Measurements from ENCODE around the gene REXO5. TPM values are rescaled to one million over a fixed set of nuclear protein-coding genes. Genes with fewer than 3 reads are reported as not detected.

The REXO5 gene
- total and polyA plus RNA-seq, 4 donors = 0.88 to 3.0 (median 1.6) TPM

DNA sequence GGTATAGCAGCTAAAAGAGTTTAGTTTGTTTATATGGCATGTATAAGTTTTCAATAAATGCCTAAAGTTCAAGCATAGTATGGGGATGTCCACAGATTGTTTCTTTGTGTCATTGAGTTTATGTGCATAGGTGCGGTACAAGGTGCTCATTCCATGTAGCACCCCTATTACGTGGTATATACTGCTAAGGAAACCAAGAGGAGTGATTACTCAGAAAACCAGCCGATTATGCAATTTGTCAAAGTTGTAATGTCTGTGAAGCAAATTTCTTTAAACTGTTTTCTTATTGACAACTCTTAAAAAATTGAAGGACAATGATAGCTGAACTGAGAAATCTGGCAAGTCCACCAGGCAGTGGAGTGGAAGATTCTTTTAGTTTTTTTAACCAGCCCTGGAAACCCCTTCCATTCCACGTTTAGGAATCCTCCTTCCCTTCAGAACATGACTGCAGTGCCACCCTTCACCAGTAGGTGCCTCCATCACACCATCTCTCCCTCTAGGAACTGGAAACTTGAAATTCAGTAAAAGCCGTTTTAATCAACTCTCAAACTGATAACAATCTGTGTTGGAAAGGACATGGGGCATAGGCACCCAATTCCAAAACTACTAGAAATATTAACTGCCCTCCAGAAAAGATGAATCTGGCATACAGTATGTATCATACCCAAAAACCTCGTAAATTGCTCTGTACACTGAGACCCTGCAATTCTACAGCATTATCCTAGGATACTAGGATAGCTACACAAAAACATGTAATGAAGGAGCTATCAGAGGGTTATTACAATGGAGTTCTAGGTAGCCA is 43.5 kb downstream of the REXO5 start:
- peaks cover 0 to under 1% of the 10 kb centered on the region in 2 donors for H3K36me3 ChIP-seq (ENCODE audit: control insufficient read depth in 1 of 2, insufficient read depth in 2 of 2, low read length in 1 of 2)
- DNase-seq = peak; percentile 75 to 87
- WGBS, 2 donors = 33% methylated on average over 6 of the region's 6 CpGs
- H3K4me3 ChIP-seq (ENCODE audit: low read length in 2 of 2) = no peak overlapping the region
- no peaks in the 10 kb centered on the region for H3K27me3 ChIP-seq (ENCODE audit: control insufficient read depth in 1 of 2, insufficient read depth in 2 of 2, low read length in 1 of 2)
- peaks cover 10 to 16% of the 10 kb centered on the region in 2 donors for H3K4me1 ChIP-seq (ENCODE audit: control insufficient read depth in 1 of 2, insufficient read depth in 2 of 2, low read length in 2 of 2)
- no peaks in the 10 kb centered on the region for H3K9me3 ChIP-seq (ENCODE audit: control insufficient read depth, low read length)
- intact Hi-C loops (cut with DNase I) = loop anchor here (2.0 to 10.0 kb wide), 8 partner anchors 48 to 455 kb away; no protein-coding TSS in a partner anchor
- H3K27ac ChIP-seq (ENCODE audit: low read depth in 1 of 2, low read length in 2 of 2) = peak overlapping the region in 1 of 2 donors; percentile 92
- peak; percentile 85 for ATAC-seq (ENCODE audit: low FRiP score)

DNA sequence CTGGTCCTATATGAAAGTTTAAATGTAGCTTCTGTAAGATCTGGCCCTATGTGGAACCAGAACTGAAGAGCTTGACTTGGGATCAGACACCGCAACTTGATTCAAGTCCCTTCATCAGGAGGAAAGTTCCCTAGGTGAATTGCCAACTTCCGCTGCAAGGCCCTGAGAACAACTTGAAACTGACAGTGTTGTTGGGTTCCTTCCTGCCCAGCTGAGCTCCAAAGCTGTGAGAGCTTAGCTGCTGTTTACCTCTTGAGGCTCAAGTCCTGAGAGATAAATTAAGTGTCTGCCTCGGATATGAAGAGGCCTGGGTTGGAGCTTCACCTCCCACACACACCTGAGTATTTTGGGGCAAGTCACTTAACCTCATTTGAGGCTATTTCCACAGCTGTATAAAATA is 44.7 kb downstream of the REXO5 start:
- intact Hi-C loops (cut with DNase I) = loop anchor here (2.0 to 10.0 kb wide), 8 partner anchors 46 to 454 kb away; no protein-coding TSS in a partner anchor
- DNase-seq (no peak), ATAC-seq (ENCODE audit: low FRiP score) (no peak)
- Histone ChIP-seq H3K9me3 (ENCODE audit: control insufficient read depth, low read length) (no peaks in the 10 kb centered on the region), H3K36me3 (ENCODE audit: control insufficient read depth in 1 of 2, insufficient read depth in 2 of 2, low read length in 1 of 2) (peaks cover 0 to 3% of the 10 kb centered on the region in 2 donors), H3K4me1 (ENCODE audit: control insufficient read depth in 1 of 2, insufficient read depth in 2 of 2, low read length in 2 of 2) (peaks cover 10 to 16% of the 10 kb centered on the region in 2 donors), H3K27me3 (ENCODE audit: control insufficient read depth in 1 of 2, insufficient read depth in 2 of 2, low read length in 1 of 2) (no peaks in the 10 kb centered on the region), H3K27ac (ENCODE audit: low read depth in 1 of 2, low read length in 2 of 2) (peak overlapping the region; percentile 92 to 100), H3K4me3 (ENCODE audit: low read length in 2 of 2) (no peak overlapping the region)
- WGBS, 2 donors = 63 to 70% methylated on average over 3 of the region's 3 CpGs

DNA sequence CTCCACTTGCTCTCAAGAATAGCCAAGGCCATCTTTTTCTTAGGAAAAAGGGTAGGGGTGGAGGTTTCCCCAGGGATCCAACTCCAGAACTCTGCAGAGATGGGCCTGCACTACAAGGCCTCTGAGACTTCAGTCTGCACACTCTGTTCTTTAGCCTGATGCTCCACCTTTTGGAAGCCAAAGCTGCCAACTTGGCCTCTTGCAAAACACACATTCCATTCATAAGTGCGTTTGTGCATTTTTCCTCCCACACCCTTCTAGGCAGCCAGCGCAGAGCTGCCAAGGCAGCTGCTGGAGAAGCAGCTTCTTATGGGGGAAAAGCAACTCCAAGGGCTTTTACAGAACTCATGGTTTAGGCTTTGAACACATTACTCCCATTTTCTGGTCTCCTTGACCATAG is 45.3 kb downstream of the REXO5 start:
- Histone ChIP-seq H3K27ac (ENCODE audit: low read depth in 1 of 2, low read length in 2 of 2) (peak overlapping the region; percentile 92 to 100), H3K27me3 (ENCODE audit: control insufficient read depth in 1 of 2, insufficient read depth in 2 of 2, low read length in 1 of 2) (no peaks in the 10 kb centered on the region), H3K9me3 (ENCODE audit: control insufficient read depth, low read length) (no peaks in the 10 kb centered on the region), H3K4me3 (ENCODE audit: low read length in 2 of 2) (no peak overlapping the region), H3K4me1 (ENCODE audit: control insufficient read depth in 1 of 2, insufficient read depth in 2 of 2, low read length in 2 of 2) (peaks cover 10 to 16% of the 10 kb centered on the region in 2 donors), H3K36me3 (ENCODE audit: control insufficient read depth in 1 of 2, insufficient read depth in 2 of 2, low read length in 1 of 2) (peaks cover 0 to 3% of the 10 kb centered on the region in 2 donors)
- DNase-seq (peak; percentile 86 to 90), ATAC-seq (ENCODE audit: low FRiP score) (peak; percentile 90)
- intact Hi-C loops (cut with DNase I) = loop anchor here (2.0 to 10.0 kb wide), 8 partner anchors 46 to 453 kb away; no protein-coding TSS in a partner anchor
- 6 to 16% methylated on average over 2 of the region's 2 CpGs for WGBS, 2 donors

- H3K27me3 ChIP-seq (ENCODE audit: control insufficient read depth in 1 of 2, insufficient read depth in 2 of 2, low read length in 1 of 2) = no peaks in the 10 kb centered on the region
- peak overlapping the region; percentile 57 to 89 for H3K27ac ChIP-seq (ENCODE audit: low read depth in 1 of 2, low read length in 2 of 2)
- H3K36me3 ChIP-seq (ENCODE audit: control insufficient read depth in 1 of 2, insufficient read depth in 2 of 2, low read length in 1 of 2) = peaks cover 0 to 3% of the 10 kb centered on the region in 2 donors
- DNase-seq (no peak), ATAC-seq (ENCODE audit: low FRiP score) (no peak)
- H3K9me3 ChIP-seq (ENCODE audit: control insufficient read depth, low read length) = no peaks in the 10 kb centered on the region
- no peak overlapping the region for H3K4me3 ChIP-seq (ENCODE audit: low read length in 2 of 2)
- intact Hi-C loops (cut with DNase I) = loop anchor here (5.0 to 10.0 kb wide), 6 partner anchors 44 to 452 kb away; no protein-coding TSS in a partner anchor
- peaks cover 10 to 22% of the 10 kb centered on the region in 2 donors for H3K4me1 ChIP-seq (ENCODE audit: control insufficient read depth in 1 of 2, insufficient read depth in 2 of 2, low read length in 2 of 2)
- WGBS, 2 donors = 34 to 40% methylated on average over 5 of the region's 5 CpGs
Measured at GRCh38 chr16:20853143-20853542, 46.8 kb downstream of the REXO5 start.

GRCh38 chr16:20853981-20854620 is 47.8 kb downstream of the REXO5 start:
- WGBS, 2 donors = 91 to 92% methylated on average over 3 of the region's 3 CpGs
- DNase-seq (no peak), ATAC-seq (ENCODE audit: low FRiP score) (no peak)
- H3K4me1 ChIP-seq (ENCODE audit: control insufficient read depth in 1 of 2, insufficient read depth in 2 of 2, low read length in 2 of 2) = peaks cover 10 to 22% of the 10 kb centered on the region in 2 donors
- H3K36me3 ChIP-seq (ENCODE audit: control insufficient read depth in 1 of 2, insufficient read depth in 2 of 2, low read length in 1 of 2) = peaks cover 0 to 3% of the 10 kb centered on the region in 2 donors
- H3K27ac ChIP-seq (ENCODE audit: low read depth in 1 of 2, low read length in 2 of 2) = peak overlapping the region; percentile 1 to 57
- H3K4me3 ChIP-seq (ENCODE audit: low read length in 2 of 2) = no peak overlapping the region
- H3K27me3 ChIP-seq (ENCODE audit: control insufficient read depth in 1 of 2, insufficient read depth in 2 of 2, low read length in 1 of 2) = no peaks in the 10 kb centered on the region
- intact Hi-C loops (cut with DNase I) = loop anchor here (5.0 to 10.0 kb wide), 6 partner anchors 43 to 451 kb away; no protein-coding TSS in a partner anchor
- no peaks in the 10 kb centered on the region for H3K9me3 ChIP-seq (ENCODE audit: control insufficient read depth, low read length)

- H3K4me3 ChIP-seq (ENCODE audit: low read length in 2 of 2) = no peak overlapping the region
- H3K27me3 ChIP-seq (ENCODE audit: control insufficient read depth in 1 of 2, insufficient read depth in 2 of 2, low read length in 1 of 2) = no peaks in the 10 kb centered on the region
- H3K4me1 ChIP-seq (ENCODE audit: control insufficient read depth in 1 of 2, insufficient read depth in 2 of 2, low read length in 2 of 2) = peaks cover 10 to 22% of the 10 kb centered on the region in 2 donors
- ATAC-seq (ENCODE audit: low FRiP score) (no peak), DNase-seq (no peak)
- no peak overlapping the region for H3K27ac ChIP-seq (ENCODE audit: low read depth in 1 of 2, low read length in 2 of 2)
- intact Hi-C loops (cut with DNase I) = loop anchor here (5.0 to 10.0 kb wide), 6 partner anchors 42 to 450 kb away; no protein-coding TSS in a partner anchor
- peaks cover 0 to 3% of the 10 kb centered on the region in 2 donors for H3K36me3 ChIP-seq (ENCODE audit: control insufficient read depth in 1 of 2, insufficient read depth in 2 of 2, low read length in 1 of 2)
- 94 to 95% methylated on average over 2 of the region's 2 CpGs for WGBS, 2 donors
- H3K9me3 ChIP-seq (ENCODE audit: control insufficient read depth, low read length) = no peaks in the 10 kb centered on the region
Measured at GRCh38 chr16:20854963-20855362, 48.6 kb downstream of the REXO5 start.

- Histone ChIP-seq H3K36me3 (ENCODE audit: control insufficient read depth in 1 of 2, insufficient read depth in 2 of 2, low read length in 1 of 2) (peaks cover 0 to 3% of the 10 kb centered on the region in 2 donors), H3K4me1 (ENCODE audit: control insufficient read depth in 1 of 2, insufficient read depth in 2 of 2, low read length in 2 of 2) (peaks cover 7 to 22% of the 10 kb centered on the region in 2 donors), H3K4me3 (ENCODE audit: low read length in 2 of 2) (no peak overlapping the region), H3K27me3 (ENCODE audit: control insufficient read depth in 1 of 2, insufficient read depth in 2 of 2, low read length in 1 of 2) (no peaks in the 10 kb centered on the region), H3K9me3 (ENCODE audit: control insufficient read depth, low read length) (no peaks in the 10 kb centered on the region), H3K27ac (ENCODE audit: low read depth in 1 of 2, low read length in 2 of 2) (peak overlapping the region in 1 of 2 donors; percentile 41)
- DNase-seq = no peak
- 36 to 41% methylated on average over 2 of the region's 2 CpGs for WGBS, 2 donors
- intact Hi-C loops (cut with DNase I) = loop anchor here (10.0 kb wide), 3 partner anchors 88 to 448 kb away; no protein-coding TSS in a partner anchor
- ATAC-seq (ENCODE audit: low FRiP score) = no peak
Measured at GRCh38 chr16:20857281-20857680, 51.0 kb downstream of the REXO5 start.

DNA sequence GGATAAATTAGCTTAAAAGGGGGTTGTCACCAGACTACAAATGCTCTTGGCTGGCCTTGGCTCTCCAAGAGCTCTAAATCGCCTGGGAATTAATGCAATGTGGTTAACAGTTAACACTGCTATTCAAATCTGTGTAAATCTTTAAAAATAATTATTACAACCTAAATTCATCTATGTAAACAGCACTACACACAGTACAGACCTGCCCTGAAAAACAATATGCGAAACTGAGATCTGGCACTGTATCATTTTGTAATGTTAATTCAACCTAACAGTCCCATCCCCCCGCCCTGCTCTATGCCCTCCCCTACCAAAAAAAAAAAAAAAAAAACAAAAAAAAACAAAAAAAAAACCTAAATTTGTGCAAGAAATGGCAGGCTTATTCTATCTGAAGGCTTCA is 52.9 kb downstream of the REXO5 start:
- intact Hi-C loops (cut with DNase I) = loop anchor here (10.0 kb wide), 3 partner anchors 86 to 446 kb away; no protein-coding TSS in a partner anchor
- H3K27ac ChIP-seq (ENCODE audit: low read depth in 1 of 2, low read length in 2 of 2) = no peak overlapping the region

More for the DNA sequence above, 52.9 kb downstream of the REXO5 start:
- ATAC-seq (ENCODE audit: low FRiP score) = no peak
- Histone ChIP-seq H3K27me3 (ENCODE audit: control insufficient read depth in 1 of 2, insufficient read depth in 2 of 2, low read length in 1 of 2) (no peaks in the 10 kb centered on the region), H3K9me3 (ENCODE audit: control insufficient read depth, low read length) (no peaks in the 10 kb centered on the region), H3K4me1 (ENCODE audit: control insufficient read depth in 1 of 2, insufficient read depth in 2 of 2, low read length in 2 of 2) (peaks cover 0 to 9% of the 10 kb centered on the region in 2 donors), H3K36me3 (ENCODE audit: control insufficient read depth in 1 of 2, insufficient read depth in 2 of 2, low read length in 1 of 2) (peaks cover 0 to 3% of the 10 kb centered on the region in 2 donors), H3K4me3 (ENCODE audit: low read length in 2 of 2) (no peak overlapping the region)
- no peak for DNase-seq
- 76 to 78% methylated on average over 3 of the region's 3 CpGs for WGBS, 2 donors
